Testis (tissue), 3 donors: ENCODE data around the gene CCDC175. TPM values are rescaled to one million over a fixed set of nuclear protein-coding genes. Genes with fewer than 3 reads are reported as not detected.

ENCODE experiments used
- DNase-seq: peaks from one replicate; pipeline ENCODE4 v3.0.0-alpha.2; 2019
- H3K27ac ChIP-seq, 2 donors: fragments of 200-600 bp; sonication (generic); one replicate each; pipeline ENCODE4 v1.5.1; 2019
- H3K27me3 ChIP-seq: fragments of 200-600 bp; sonication (generic); one replicate; pipeline ENCODE4 v1.5.1; 2019
- H3K36me3 ChIP-seq: fragments of 200-600 bp; sonication (generic); one replicate; pipeline ENCODE4 v1.5.1; 2017; ENCODE audit warnings: low read depth; ENCODE audit errors: missing control alignments
- H3K4me1 ChIP-seq: fragments of 200-600 bp; sonication (generic); one replicate; pipeline ENCODE4 v1.5.1; 2019
- H3K4me3 ChIP-seq, 2 donors: fragments of 200-600 bp; sonication (generic); one replicate each; pipeline ENCODE4 v1.5.1; 2017 to 2019
- H3K9me3 ChIP-seq: fragments of 200-600 bp; sonication (generic); one replicate; pipeline ENCODE4 v1.5.1; 2017
- POLR2A ChIP-seq: fragments of 450-650 bp; IDR thresholded peaks from one replicate; pipeline ENCODE4 v1.6.1; 2017; ENCODE audit warnings: antibody characterized with exemption, mild to moderate bottlenecking, moderate library complexity
- WGBS, 2 donors: methylation state at CpG; one replicate each; pipeline ENCODE4 v1.1.5; 2018; 5-methylcytosine and 5-hydroxymethylcytosine counted together
- intact Hi-C: fragments of 100-400 bp; cut with DNase I; formaldehyde crosslinking; loops from one replicate; pipeline ENCODE4 v1.15.1; 2023; ENCODE audit warnings: low total_unique reads
- polyA plus RNA-seq: library from polyadenylated mRNA; stranded (reverse); fragments of 350-450 nt; fragmentation: Illumina TruSeq; extraction: RNeasy Lipid Tissue Mini Kit (QIAGEN cat#74804); gene quantifications from one replicate; pipeline ENCODE4 v1.2.3, GENCODE V29; 2014; ENCODE audit warnings: low read depth, low replicate concordance; ENCODE audit not compliant: insufficient read depth
- total RNA-seq, 2 donors: library from RNA; depleted of rRNA; stranded (reverse); fragments of >200 nt; gene quantifications; one replicate each; pipeline ENCODE4 v1.2.3, GENCODE V29; 2016
- TF ChIP-seq, protein P1 (sequence below), 3 experiments: fragments of 450-650 bp in 2 of 3; fragments of 200-600 bp in 1 of 3; sonication (generic) in 1 of 3; IDR thresholded peaks; one replicate each; pipeline ENCODE4 v1.5.1; 2016 to 2019; ENCODE audit warnings: antibody characterized with exemption in 3 of 3, mild to moderate bottlenecking in 2 of 3, moderate library complexity in 1 of 3

Gene CCDC175
- total and polyA plus RNA-seq, 3 donors from 2014 or later: 1.3 to 9.8 (median 1.4) TPM

DNA sequence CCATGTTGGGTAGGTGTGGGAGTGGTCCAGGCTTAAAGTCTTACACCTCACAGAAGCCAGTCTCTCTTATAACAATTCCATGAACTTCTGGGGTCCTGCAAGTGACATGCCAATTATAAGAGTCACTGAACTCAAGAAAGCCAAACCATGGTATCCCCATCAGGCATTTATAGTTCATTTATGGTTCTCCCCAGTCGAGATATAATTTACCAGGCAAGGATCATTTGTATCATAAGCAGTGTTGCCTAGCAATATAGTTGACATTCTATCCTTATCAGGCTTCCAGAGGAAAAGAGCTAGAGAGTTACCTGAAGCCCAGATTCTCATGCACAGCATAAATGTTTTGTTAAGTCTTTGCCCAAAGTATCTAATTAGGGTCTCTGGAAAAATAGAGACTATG, 84.2 kb downstream of the CCDC175 start:
- TF ChIP-seq, protein P1, sequence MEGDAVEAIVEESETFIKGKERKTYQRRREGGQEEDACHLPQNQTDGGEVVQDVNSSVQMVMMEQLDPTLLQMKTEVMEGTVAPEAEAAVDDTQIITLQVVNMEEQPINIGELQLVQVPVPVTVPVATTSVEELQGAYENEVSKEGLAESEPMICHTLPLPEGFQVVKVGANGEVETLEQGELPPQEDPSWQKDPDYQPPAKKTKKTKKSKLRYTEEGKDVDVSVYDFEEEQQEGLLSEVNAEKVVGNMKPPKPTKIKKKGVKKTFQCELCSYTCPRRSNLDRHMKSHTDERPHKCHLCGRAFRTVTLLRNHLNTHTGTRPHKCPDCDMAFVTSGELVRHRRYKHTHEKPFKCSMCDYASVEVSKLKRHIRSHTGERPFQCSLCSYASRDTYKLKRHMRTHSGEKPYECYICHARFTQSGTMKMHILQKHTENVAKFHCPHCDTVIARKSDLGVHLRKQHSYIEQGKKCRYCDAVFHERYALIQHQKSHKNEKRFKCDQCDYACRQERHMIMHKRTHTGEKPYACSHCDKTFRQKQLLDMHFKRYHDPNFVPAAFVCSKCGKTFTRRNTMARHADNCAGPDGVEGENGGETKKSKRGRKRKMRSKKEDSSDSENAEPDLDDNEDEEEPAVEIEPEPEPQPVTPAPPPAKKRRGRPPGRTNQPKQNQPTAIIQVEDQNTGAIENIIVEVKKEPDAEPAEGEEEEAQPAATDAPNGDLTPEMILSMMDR (IDR thresholded peaks at IDR 0.05): no peak
- no peak for TF ChIP-seq POLR2A
- Histone ChIP-seq H3K9me3 (no peaks in the 10 kb centered on the region), H3K36me3 (no peaks in the 10 kb centered on the region), H3K4me3 (no peak overlapping the region), H3K27me3 (no peaks in the 10 kb centered on the region), H3K27ac (no peak overlapping the region), H3K4me1 (no peaks in the 10 kb centered on the region)
- DNase-seq: no peak
- WGBS, 2 donors: 87 to 90% methylated on average over 1 of the region's 1 CpG
- intact Hi-C loops: no loop called here

GRCh38 chr14:59490756-59491155, 85.9 kb downstream of the CCDC175 start:
- 91 to 94% methylated on average over 3 of the region's 3 CpGs for WGBS, 2 donors
- no peaks in the 10 kb centered on the region for H3K36me3 ChIP-seq

GRCh38 chr14:59484639-59485175, 91.9 kb downstream of the CCDC175 start:
- TF ChIP-seq, protein P1 (IDR thresholded peaks at IDR 0.05): no peak
- no peak for TF ChIP-seq POLR2A
- Histone ChIP-seq H3K9me3 (no peaks in the 10 kb centered on the region), H3K36me3 (no peaks in the 10 kb centered on the region), H3K27me3 (no peaks in the 10 kb centered on the region), H3K4me3 (peak overlapping the region; percentile 85 to 91), H3K4me1 (peaks cover 33% of the 10 kb centered on the region), H3K27ac (peak overlapping the region; percentile 97)
- WGBS, 2 donors: 0% methylated on average over 14 to 31 of the region's 32 CpGs
- intact Hi-C loops: no loop called here
- DNase-seq: no peak

More at GRCh38 chr14:59490756-59491155, 85.9 kb downstream of the CCDC175 start:
- intact Hi-C loops: no loop called here
- no peak overlapping the region for H3K27ac ChIP-seq
- H3K4me3 ChIP-seq: no peak overlapping the region
- DNase-seq: no peak
- TF ChIP-seq, protein P1 (IDR thresholded peaks at IDR 0.05): no peak
- TF ChIP-seq POLR2A: no peak
- no peaks in the 10 kb centered on the region for H3K9me3 ChIP-seq
- peaks cover 4% of the 10 kb centered on the region for H3K4me1 ChIP-seq
- H3K27me3 ChIP-seq: no peaks in the 10 kb centered on the region

GRCh38 chr14:59483819-59484638, 92.6 kb downstream of the CCDC175 start, which contains the start of the genes JKAMP and L3HYPDH:
Gene JKAMP (plus strand): TSS chr14:59484517. CDS start chr14:59484590, 73 bp downstream.
Gene L3HYPDH (minus strand): TSS chr14:59484408. CDS start chr14:59484316, 92 bp downstream.
- Histone ChIP-seq H3K4me1 (peaks cover 33% of the 10 kb centered on the region), H3K36me3 (no peaks in the 10 kb centered on the region), H3K9me3 (no peaks in the 10 kb centered on the region), H3K27ac (peak within 1 kb of the TSS; percentile 97), H3K27me3 (no peaks in the 10 kb centered on the region), H3K4me3 (peak within 1 kb of the TSS; percentile 85 to 91)
- peak; percentile 99 for DNase-seq
- 0% methylated on average over 5 to 12 of the region's 92 CpGs for WGBS, 2 donors
- TF ChIP-seq, protein P1 (IDR thresholded peaks at IDR 0.05): peak in 2 of 3 experiments; percentile 43 to 60
- TF ChIP-seq POLR2A: peak; percentile 8
- intact Hi-C loops: no loop called here
